Measurements from ENCODE around the gene CSRP1. TPM values are rescaled to one million over a fixed set of nuclear protein-coding genes. Genes with fewer than 3 reads are reported as not detected.

The CSRP1 gene
- total RNA-seq, 2 experiments from 2014 or later: 78.7 to 80.9 TPM

GRCh38 chr1:201457508-201457960, 49.4 kb downstream of the CSRP1 start:
- Mint-ChIP-seq H3K4me1 (ENCODE audit: low read depth) (peaks cover 14% of the 10 kb centered on the region), H3K9me3 (ENCODE audit: insufficient read depth) (no peaks in the 10 kb centered on the region), H3K27ac (no peak overlapping the region), H3K4me3 (no peak overlapping the region), H3K27me3 (ENCODE audit: low read depth) (peaks cover 20% of the 10 kb centered on the region), H3K36me3 (ENCODE audit: low read depth) (no peaks in the 10 kb centered on the region)
- DNase-seq (no peak), ATAC-seq (no peak)
- ChIA-PET CTCF (interaction anchor here (1.8 to 2.0 kb wide), 2 partner anchors 9 to 24 kb away, joined by 4 to 11 read pairs; no protein-coding TSS in a partner anchor), POLR2A (interaction anchor here (0.5 kb wide), 1 partner anchor 85 kb away, joined by 3 read pairs; no protein-coding TSS in a partner anchor)

GRCh38 chr1:201456499-201457309, 50.2 kb downstream of the CSRP1 start:
- H3K4me3 Mint-ChIP-seq: no peak overlapping the region
- DNase-seq (no peak), ATAC-seq (no peak)
- POLR2A ChIA-PET: interaction anchor here (0.5 kb wide), 1 partner anchor 86 kb away, joined by 3 read pairs; no protein-coding TSS in a partner anchor
- no peaks in the 10 kb centered on the region for H3K9me3 Mint-ChIP-seq (ENCODE audit: insufficient read depth)
- CTCF ChIA-PET: interaction anchor here (0.9 to 2.0 kb wide), 5 partner anchors 9 to 56 kb away, joined by 3 to 11 read pairs (median 3); no protein-coding TSS in a partner anchor
- peaks cover 14% of the 10 kb centered on the region for H3K4me1 Mint-ChIP-seq (ENCODE audit: low read depth)
- H3K36me3 Mint-ChIP-seq (ENCODE audit: low read depth): no peaks in the 10 kb centered on the region
- peaks cover 20% of the 10 kb centered on the region for H3K27me3 Mint-ChIP-seq (ENCODE audit: low read depth)
- H3K27ac Mint-ChIP-seq: no peak overlapping the region

GRCh38 chr1:201455098-201455497, 51.8 kb downstream of the CSRP1 start:
- ChIA-PET CTCF (interaction anchor here (0.6 to 9.5 kb wide), 3 partner anchors 17 to 58 kb away, joined by 3 to 147 read pairs (median 4); no protein-coding TSS in a partner anchor), POLR2A (no interaction called here)
- H3K4me3 Mint-ChIP-seq: no peak overlapping the region
- ATAC-seq: no peak
- H3K36me3 Mint-ChIP-seq (ENCODE audit: low read depth): no peaks in the 10 kb centered on the region
- H3K9me3 Mint-ChIP-seq (ENCODE audit: insufficient read depth): no peaks in the 10 kb centered on the region
- no peak for DNase-seq
- H3K27ac Mint-ChIP-seq: no peak overlapping the region
- H3K4me1 Mint-ChIP-seq (ENCODE audit: low read depth): peaks cover 21% of the 10 kb centered on the region
- peaks cover 13% of the 10 kb centered on the region for H3K27me3 Mint-ChIP-seq (ENCODE audit: low read depth)

GRCh38 chr1:201454608-201455007, 52.3 kb downstream of the CSRP1 start:
- no peak overlapping the region for H3K4me3 Mint-ChIP-seq
- POLR2A ChIA-PET: no interaction called here
- no peak overlapping the region for H3K27ac Mint-ChIP-seq
- DNase-seq (no peak), ATAC-seq (no peak)
- H3K27me3 Mint-ChIP-seq (ENCODE audit: low read depth): peaks cover 14% of the 10 kb centered on the region
- H3K9me3 Mint-ChIP-seq (ENCODE audit: insufficient read depth): no peaks in the 10 kb centered on the region
- no peaks in the 10 kb centered on the region for H3K36me3 Mint-ChIP-seq (ENCODE audit: low read depth)
- CTCF ChIA-PET: interaction anchor here (0.6 to 9.5 kb wide), 3 partner anchors 16 to 59 kb away, joined by 3 to 147 read pairs (median 4); no protein-coding TSS in a partner anchor
- peaks cover 21% of the 10 kb centered on the region for H3K4me1 Mint-ChIP-seq (ENCODE audit: low read depth)

GRCh38 chr1:201452866-201453265, 54.1 kb downstream of the CSRP1 start:
- CTCF ChIA-PET: interaction anchor here (1.2 to 9.5 kb wide), 3 partner anchors 16 to 60 kb away, joined by 3 to 147 read pairs (median 3); no protein-coding TSS in a partner anchor
- POLR2A ChIA-PET: no interaction called here
- Mint-ChIP-seq H3K36me3 (ENCODE audit: low read depth) (no peaks in the 10 kb centered on the region), H3K4me3 (no peak overlapping the region), H3K27me3 (ENCODE audit: low read depth) (peaks cover 11% of the 10 kb centered on the region), H3K27ac (no peak overlapping the region), H3K4me1 (ENCODE audit: low read depth) (peaks cover 24% of the 10 kb centered on the region), H3K9me3 (ENCODE audit: insufficient read depth) (no peaks in the 10 kb centered on the region)
- no peak for ATAC-seq
- DNase-seq: no peak

- H3K27me3 Mint-ChIP-seq (ENCODE audit: low read depth): peaks cover 9% of the 10 kb centered on the region
- no peaks in the 10 kb centered on the region for H3K9me3 Mint-ChIP-seq (ENCODE audit: insufficient read depth)
- ChIA-PET POLR2A (no interaction called here), CTCF (interaction anchor here (1.2 to 9.5 kb wide), 4 partner anchors 14 to 62 kb away, joined by 3 to 176 read pairs (median 77); no protein-coding TSS in a partner anchor)
- DNase-seq: no peak
- no peak overlapping the region for H3K4me3 Mint-ChIP-seq
- no peaks in the 10 kb centered on the region for H3K36me3 Mint-ChIP-seq (ENCODE audit: low read depth)
- peaks cover 24% of the 10 kb centered on the region for H3K4me1 Mint-ChIP-seq (ENCODE audit: low read depth)
- no peak overlapping the region for H3K27ac Mint-ChIP-seq
- no peak for ATAC-seq
Observed at GRCh38 chr1:201450721-201451291, 56.1 kb downstream of the CSRP1 start.

GRCh38 chr1:201448990-201449389, 57.9 kb downstream of the CSRP1 start:
- no peak for DNase-seq
- POLR2A ChIA-PET: interaction anchor here (0.5 to 1.7 kb wide), 3 partner anchors 14 to 58 kb away, joined by 3 to 6 read pairs (median 3); no protein-coding TSS in a partner anchor
- Mint-ChIP-seq H3K27me3 (ENCODE audit: low read depth) (peaks cover 6% of the 10 kb centered on the region), H3K9me3 (ENCODE audit: insufficient read depth) (no peaks in the 10 kb centered on the region), H3K27ac (no peak overlapping the region), H3K4me3 (no peak overlapping the region), H3K36me3 (ENCODE audit: low read depth) (no peaks in the 10 kb centered on the region), H3K4me1 (ENCODE audit: low read depth) (peaks cover 22% of the 10 kb centered on the region)
- ATAC-seq: no peak
- CTCF ChIA-PET: interaction anchor here (2.5 to 9.5 kb wide), 5 partner anchors 13 to 64 kb away, joined by 12 to 176 read pairs (median 45); partner anchors contain the start of gene PHLDA3

GRCh38 chr1:201447903-201448871, 58.7 kb downstream of the CSRP1 start:
- POLR2A ChIA-PET: interaction anchor here (1.1 to 1.7 kb wide), 5 partner anchors 13 to 63 kb away, joined by 3 to 6 read pairs (median 4); no protein-coding TSS in a partner anchor
- Mint-ChIP-seq H3K27me3 (ENCODE audit: low read depth) (peaks cover 11% of the 10 kb centered on the region), H3K4me3 (no peak overlapping the region), H3K9me3 (ENCODE audit: insufficient read depth) (no peaks in the 10 kb centered on the region), H3K4me1 (ENCODE audit: low read depth) (peaks cover 19% of the 10 kb centered on the region), H3K36me3 (ENCODE audit: low read depth) (no peaks in the 10 kb centered on the region), H3K27ac (no peak overlapping the region)
- DNase-seq (peak; percentile 82), ATAC-seq (peak; percentile 98)
- CTCF ChIA-PET: interaction anchor here (1.1 to 9.5 kb wide), 13 partner anchors 9 to 400 kb away, joined by 3 to 176 read pairs (median 11); partner anchors contain the start of genes CSRP1 and PHLDA3

- Mint-ChIP-seq H3K36me3 (ENCODE audit: low read depth) (no peaks in the 10 kb centered on the region), H3K27me3 (ENCODE audit: low read depth) (peaks cover 29% of the 10 kb centered on the region), H3K9me3 (ENCODE audit: insufficient read depth) (no peaks in the 10 kb centered on the region), H3K4me3 (no peak overlapping the region), H3K4me1 (ENCODE audit: low read depth) (peaks cover 12% of the 10 kb centered on the region), H3K27ac (no peak overlapping the region)
- no peak for DNase-seq
- ATAC-seq: no peak
- CTCF ChIA-PET: interaction anchor here (3.2 to 9.5 kb wide), 4 partner anchors 9 to 68 kb away, joined by 16 to 176 read pairs (median 96); partner anchors contain the start of gene CSRP1
- POLR2A ChIA-PET: no interaction called here
Observed at GRCh38 chr1:201445310-201445709, 61.6 kb downstream of the CSRP1 start.

- CTCF ChIA-PET: interaction anchor here (1.1 to 8.2 kb wide), 3 partner anchors 10 to 68 kb away, joined by 3 to 176 read pairs (median 4); no protein-coding TSS in a partner anchor
- Mint-ChIP-seq H3K27me3 (ENCODE audit: low read depth) (peaks cover 29% of the 10 kb centered on the region), H3K27ac (no peak overlapping the region), H3K4me1 (ENCODE audit: low read depth) (peaks cover 12% of the 10 kb centered on the region), H3K36me3 (ENCODE audit: low read depth) (no peaks in the 10 kb centered on the region), H3K9me3 (ENCODE audit: insufficient read depth) (no peaks in the 10 kb centered on the region), H3K4me3 (no peak overlapping the region)
- POLR2A ChIA-PET: no interaction called here
- ATAC-seq: no peak
- DNase-seq: no peak
Observed at GRCh38 chr1:201444792-201445191, 62.1 kb downstream of the CSRP1 start.

- peaks cover 30% of the 10 kb centered on the region for H3K27me3 Mint-ChIP-seq (ENCODE audit: low read depth)
- DNase-seq (no peak), ATAC-seq (no peak)
- H3K4me3 Mint-ChIP-seq: no peak overlapping the region
- H3K36me3 Mint-ChIP-seq (ENCODE audit: low read depth): no peaks in the 10 kb centered on the region
- ChIA-PET POLR2A (no interaction called here), CTCF (interaction anchor here (1.1 to 8.2 kb wide), 4 partner anchors 9 to 69 kb away, joined by 3 to 176 read pairs (median 12); no protein-coding TSS in a partner anchor)
- H3K27ac Mint-ChIP-seq: no peak overlapping the region
- no peaks in the 10 kb centered on the region for H3K9me3 Mint-ChIP-seq (ENCODE audit: insufficient read depth)
- peaks cover 12% of the 10 kb centered on the region for H3K4me1 Mint-ChIP-seq (ENCODE audit: low read depth)
Observed at GRCh38 chr1:201443747-201444146, 63.2 kb downstream of the CSRP1 start.

All from activated CD8-positive, alpha-beta T cell treated with anti-CD3 and anti-CD28 coated beads, Interleukin-2, amount 10 ng/mL, durations not matched to agents 7 days and 5 days (primary cell).